HEK293T (cell line): ENCODE measurements around the gene TMA7.

Experiments used
- CTCF ChIA-PET: fragments of 350-600 bp; formaldehyde crosslinking; extraction: SDS; loops from one replicate; lab custom pipeline; 2021; ENCODE audit warnings: antibody characterized with exemption, inconsistent platforms; lab: Yijun Ruan, JAX
- POLR2A ChIA-PET: fragments of 350-600 bp; formaldehyde crosslinking; extraction: SDS; loops from one replicate; lab custom pipeline; 2020; ENCODE audit warnings: antibody characterized with exemption, inconsistent platforms; lab: Yijun Ruan, JAX
- DNase-seq: peaks from one replicate; pipeline ENCODE4 v3.0.0; 2012; ENCODE audit warnings: mixed read lengths; ENCODE audit errors: extremely low spot score
- BHLHE40 ChIP-seq: fragments of 450-650 bp; IDR thresholded peaks from 2 replicates; pipeline ENCODE4 v1.6.1; 2016; ENCODE audit warnings: mild to moderate bottlenecking, moderate library complexity, borderline replicate concordance
- CTBP1 ChIP-seq: fragments of 450-650 bp; IDR thresholded peaks from 2 replicates; pipeline ENCODE4 v1.6.1; 2016; ENCODE audit warnings: borderline replicate concordance
- ELF4 ChIP-seq: fragments of 450-650 bp; IDR thresholded peaks from 2 replicates; pipeline ENCODE4 v1.6.1; 2017; ENCODE audit warnings: antibody characterized with exemption
- FOXA1 ChIP-seq: fragments of 450-650 bp; IDR thresholded peaks from 2 replicates; pipeline ENCODE4 v1.6.1; 2016; ENCODE audit warnings: mild to moderate bottlenecking
- FOXK2 ChIP-seq: fragments of 450-650 bp; IDR thresholded peaks from 2 replicates; pipeline ENCODE4 v1.6.1; 2016; ENCODE audit warnings: mild to moderate bottlenecking
- FOXM1 ChIP-seq: fragments of 450-650 bp; IDR thresholded peaks from 2 replicates; pipeline ENCODE4 v1.6.1; 2017; ENCODE audit warnings: mild to moderate bottlenecking, borderline replicate concordance
- HDGF ChIP-seq: fragments of 450-650 bp; IDR thresholded peaks from 2 replicates; pipeline ENCODE4 v1.6.1; 2017; ENCODE audit warnings: antibody characterized with exemption, borderline replicate concordance
- L3MBTL2 ChIP-seq: fragments of 450-650 bp; conservative IDR thresholded peaks from 2 replicates; pipeline ENCODE4 v1.6.1; 2016; ENCODE audit warnings: mild to moderate bottlenecking
- LEF1 ChIP-seq: fragments of 450-650 bp; IDR thresholded peaks from 2 replicates; pipeline ENCODE4 v1.6.1; 2017; ENCODE audit warnings: mild to moderate bottlenecking, borderline replicate concordance
- NFRKB ChIP-seq: fragments of 450-650 bp; IDR thresholded peaks from 2 replicates; pipeline ENCODE4 v1.6.1; 2016; ENCODE audit warnings: mild to moderate bottlenecking, moderate library complexity
- PKNOX1 ChIP-seq: fragments of 450-650 bp; IDR thresholded peaks from 2 replicates; pipeline ENCODE4 v1.6.1; 2016
- SP1 ChIP-seq: fragments of 450-650 bp; IDR thresholded peaks from 2 replicates; pipeline ENCODE4 v1.6.1; 2017
- SUZ12 ChIP-seq: fragments of 450-650 bp; IDR thresholded peaks from 2 replicates; pipeline ENCODE4 v1.6.1; 2016; ENCODE audit warnings: mild to moderate bottlenecking
- TARDBP ChIP-seq: fragments of 450-650 bp; IDR thresholded peaks from 2 replicates; pipeline ENCODE4 v1.6.1; 2016
- ZNF384 ChIP-seq: fragments of 450-650 bp; IDR thresholded peaks from 2 replicates; pipeline ENCODE4 v1.6.1; 2016

TMA7 gene

GRCh38 chr3:48426944-48427629 is 13.0 kb upstream of the TMA7 start:
- DNase-seq = no peak
- CTCF ChIA-PET = interaction anchor here (1.0 to 1.5 kb wide), 2 partner anchors 9 to 26 kb away, joined by 3 to 10 read pairs; no protein-coding TSS in a partner anchor
- TF ChIP-seq ELF4 = no peak
- POLR2A ChIA-PET = interaction anchor here (1.4 kb wide), 1 partner anchor 13 kb away, joined by 3 read pairs; the partner anchor contains the start of genes CCDC51 and TMA7

- ChIA-PET POLR2A (no interaction called here), CTCF (interaction anchor here (1.0 to 1.5 kb wide), 2 partner anchors 8 to 27 kb away, joined by 3 to 10 read pairs; no protein-coding TSS in a partner anchor)
- TF ChIP-seq TARDBP (no peak), PKNOX1 (no peak)
- DNase-seq = no peak
Measured at GRCh38 chr3:48427630-48427962, 12.5 kb upstream of the TMA7 start.

- TF ChIP-seq HDGF (no peak), PKNOX1 (no peak), L3MBTL2 (no peak), CTBP1 (no peak)
- ChIA-PET CTCF (interaction anchor here (1.5 kb wide), 1 partner anchor 8 kb away, joined by 10 read pairs; no protein-coding TSS in a partner anchor), POLR2A (interaction anchor here (1.0 to 1.7 kb wide), 4 partner anchors 9 to 18 kb away, joined by 3 to 8 read pairs (median 6); partner anchors contain the start of genes ATRIP, CCDC51 and TMA7)
- DNase-seq = no peak
Measured at GRCh38 chr3:48428088-48428571, 11.9 kb upstream of the TMA7 start.

- ChIA-PET POLR2A (interaction anchor here (1.0 to 1.7 kb wide), 4 partner anchors 10 to 17 kb away, joined by 3 to 8 read pairs (median 6); partner anchors contain the start of genes ATRIP, CCDC51 and TMA7), CTCF (no interaction called here)
- TF ChIP-seq FOXK2 (no peak), PKNOX1 (no peak), L3MBTL2 (no peak), FOXM1 (no peak), CTBP1 (no peak), SP1 (no peak), LEF1 (no peak)
- DNase-seq = no peak
Measured at GRCh38 chr3:48428572-48429316, 11.3 kb upstream of the TMA7 start.

GRCh38 chr3:48429317-48429959 is 10.6 kb upstream of the TMA7 start:
- CTCF ChIA-PET = no interaction called here
- peak; percentile 70 for DNase-seq
- POLR2A ChIA-PET = interaction anchor here (0.6 to 2.6 kb wide), 4 partner anchors 10 to 28 kb away, joined by 3 to 14 read pairs (median 6); partner anchors contain the start of genes CCDC51 and TMA7
- TF ChIP-seq SUZ12 (no peak), ZNF384 (no peak), CTBP1 (no peak), ELF4 (no peak), L3MBTL2 (no peak), BHLHE40 (no peak), FOXM1 (no peak), LEF1 (no peak), FOXK2 (no peak), SP1 (no peak), FOXA1 (no peak), NFRKB (no peak), PKNOX1 (no peak), HDGF (no peak)
